Measurements from ENCODE around the gene FBXL4.

DNA sequence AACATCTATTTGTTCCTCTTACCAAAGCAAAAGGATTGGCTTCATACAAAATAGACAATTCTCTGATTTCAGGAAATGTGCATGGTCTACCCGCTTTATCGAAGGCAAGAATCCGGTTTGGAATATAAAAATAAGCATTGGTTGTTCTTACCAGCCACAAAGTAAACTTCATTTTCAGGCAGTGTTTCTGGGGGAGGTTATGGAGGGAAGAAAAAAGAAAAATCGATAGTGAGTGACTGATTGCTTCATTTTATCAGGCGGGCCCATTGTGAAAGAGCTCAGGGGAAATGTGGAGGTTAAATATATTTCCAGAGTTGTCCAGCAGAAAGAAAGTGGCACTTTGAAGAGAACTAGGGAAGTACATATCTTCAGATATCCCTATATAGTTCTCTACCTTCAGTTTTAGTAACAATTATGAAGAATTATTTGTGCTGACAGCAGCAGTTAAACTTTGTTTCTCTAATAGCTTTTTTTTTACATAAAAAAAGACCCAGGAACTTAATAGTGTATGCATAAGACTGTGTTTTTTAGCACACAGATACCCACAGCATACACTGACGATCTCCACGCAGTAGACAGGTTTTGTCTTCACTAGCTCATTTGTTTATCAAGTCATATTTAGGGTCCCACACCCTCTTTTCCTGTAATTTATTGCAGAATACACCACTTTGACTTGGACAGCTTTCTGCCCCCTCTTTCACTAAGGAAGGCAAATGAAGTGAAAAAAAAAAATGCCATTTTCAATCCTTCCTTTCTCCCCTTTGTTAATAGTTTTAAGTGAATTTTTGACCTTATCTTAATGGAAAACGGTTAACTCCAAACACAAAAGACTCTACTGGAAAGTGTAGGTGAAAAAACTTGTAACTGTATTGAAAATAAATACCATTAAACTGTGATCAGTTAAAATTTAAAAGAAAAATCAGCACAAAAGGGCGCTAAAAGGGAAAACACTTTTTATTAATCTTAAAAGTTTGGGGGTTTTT is 110.5 kb downstream of the FBXL4 start:
- TF ChIP-seq POLR2A (IDR thresholded peaks at IDR 0.05) (no peak), EP300 (IDR thresholded peaks at IDR 0.05) (peak in 1 of 2 donors; percentile 3)
- TF ChIP-seq, protein P1, sequence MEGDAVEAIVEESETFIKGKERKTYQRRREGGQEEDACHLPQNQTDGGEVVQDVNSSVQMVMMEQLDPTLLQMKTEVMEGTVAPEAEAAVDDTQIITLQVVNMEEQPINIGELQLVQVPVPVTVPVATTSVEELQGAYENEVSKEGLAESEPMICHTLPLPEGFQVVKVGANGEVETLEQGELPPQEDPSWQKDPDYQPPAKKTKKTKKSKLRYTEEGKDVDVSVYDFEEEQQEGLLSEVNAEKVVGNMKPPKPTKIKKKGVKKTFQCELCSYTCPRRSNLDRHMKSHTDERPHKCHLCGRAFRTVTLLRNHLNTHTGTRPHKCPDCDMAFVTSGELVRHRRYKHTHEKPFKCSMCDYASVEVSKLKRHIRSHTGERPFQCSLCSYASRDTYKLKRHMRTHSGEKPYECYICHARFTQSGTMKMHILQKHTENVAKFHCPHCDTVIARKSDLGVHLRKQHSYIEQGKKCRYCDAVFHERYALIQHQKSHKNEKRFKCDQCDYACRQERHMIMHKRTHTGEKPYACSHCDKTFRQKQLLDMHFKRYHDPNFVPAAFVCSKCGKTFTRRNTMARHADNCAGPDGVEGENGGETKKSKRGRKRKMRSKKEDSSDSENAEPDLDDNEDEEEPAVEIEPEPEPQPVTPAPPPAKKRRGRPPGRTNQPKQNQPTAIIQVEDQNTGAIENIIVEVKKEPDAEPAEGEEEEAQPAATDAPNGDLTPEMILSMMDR (IDR thresholded peaks at IDR 0.05): no peak

Data from tibial nerve (tissue), 4 donors.